NCI-H2081 treated with DMSO at 0.1 percent for 48 hours (cell line): ENCODE data around the gene PRKG2.
"Not testable (repeated sequence)": the region's sequence is repeated elsewhere in the genome, so short reads cannot be mapped to it uniquely, and the experiment has no call there.

Experiments
- DNase-seq: peaks from one replicate; lab custom pipeline; 2025; lab: John Stamatoyannopoulos, UW

The PRKG2 gene

GRCh38 chr4:81214881-81215868, at the start of gene PRKG2:
Gene PRKG2, minus strand, starts transcription at chr4:81215222. Its CDS starts 10,175 bp downstream, at chr4:81205047.
- no peak for DNase-seq

- DNase-seq, result no peak
Observed at GRCh38 chr4:81260443-81261101, 45.5 kb upstream of the PRKG2 start.

- DNase-seq, result no peak
Observed at GRCh38 chr4:81258841-81259550, 44.0 kb upstream of the PRKG2 start.

- DNase-seq, result no peak
Observed at GRCh38 chr4:81257816-81258215, 42.8 kb upstream of the PRKG2 start.

- no peak for DNase-seq
Observed at GRCh38 chr4:81257021-81257420, 42.0 kb upstream of the PRKG2 start.

- no peak for DNase-seq
Observed at GRCh38 chr4:81256059-81256970, 41.3 kb upstream of the PRKG2 start.

GRCh38 chr4:81255524-81255923, 40.5 kb upstream of the PRKG2 start:
- DNase-seq, result no peak

- DNase-seq, result no peak
Observed at GRCh38 chr4:81250430-81250829, 35.4 kb upstream of the PRKG2 start.

GRCh38 chr4:81245218-81246009, 30.4 kb upstream of the PRKG2 start:
- no peak for DNase-seq

- no peak for DNase-seq
Observed at GRCh38 chr4:81237791-81238190, 22.8 kb upstream of the PRKG2 start.

GRCh38 chr4:81235982-81236749, 21.1 kb upstream of the PRKG2 start:
- DNase-seq, result no peak

GRCh38 chr4:81227968-81228367, 12.9 kb upstream of the PRKG2 start:
- DNase-seq, result no peak

- DNase-seq, result no peak
Observed at GRCh38 chr4:81227138-81227537, 12.1 kb upstream of the PRKG2 start.

- no peak for DNase-seq
Observed at GRCh38 chr4:81225252-81225651, 10.2 kb upstream of the PRKG2 start.

- DNase-seq, result not testable (repeated sequence)
Observed at GRCh38 chr4:81222082-81222472, 7.1 kb upstream of the PRKG2 start.

- DNase-seq, result no peak
Observed at GRCh38 chr4:81221303-81222081, 6.5 kb upstream of the PRKG2 start.

GRCh38 chr4:81220271-81220670, 5.2 kb upstream of the PRKG2 start:
- DNase-seq, result no peak

GRCh38 chr4:81218206-81218605, 3.2 kb upstream of the PRKG2 start:
- no peak for DNase-seq

- no peak for DNase-seq
Observed at GRCh38 chr4:81217779-81218178, 2.8 kb upstream of the PRKG2 start.
